Heart left ventricle (tissue), 16 donors: ENCODE results near the gene KCP. TPM values are rescaled to one million over a fixed set of nuclear protein-coding genes. Genes with fewer than 3 reads are reported as not detected.
A peak's percentile ranks its signal among the peaks of the same experiment; 100 is the strongest.

Experiments
- ATAC-seq, 4 donors: fragments of 200-7000 bp; cut with Tn5 transposase; one replicate each; pipeline ENCODE4 v1.9.1; 2020 to 2022; ENCODE audit warnings: moderate library complexity in 4 of 4, mild to moderate bottlenecking in 3 of 4, moderate number of reproducible peaks in 1 of 4
- DNase-seq, 5 donors: peaks; one replicate each; pipeline ENCODE4 v3.0.0-alpha.2; 2020
- H3K27ac ChIP-seq, 12 donors: fragments of 200-600 bp; sonication (generic) in 4 of 12; one replicate each; pipeline versions ENCODE4 v1.5.0 to v1.8.0; 2016 to 2022; ENCODE audit warnings: mild to moderate bottlenecking in 2 of 12
- H3K27me3 ChIP-seq, 9 donors: fragments of 200-600 bp; sonication (generic) in 2 of 9; one replicate each; pipeline versions ENCODE4 v1.5.1 to v1.8.0; 2016 to 2022; ENCODE audit warnings: mild to moderate bottlenecking in 3 of 9
- H3K36me3 ChIP-seq, 9 donors: fragments of 200-600 bp; sonication (generic) in 2 of 9; one replicate each; pipeline versions ENCODE4 v1.5.0 to v1.8.0; 2018 to 2022; ENCODE audit warnings: mild to moderate bottlenecking in 2 of 9
- H3K4me1 ChIP-seq, 12 donors: fragments of 200-600 bp; sonication (generic) in 4 of 12; one replicate each; pipeline versions ENCODE4 v1.5.0 to v1.8.0; 2016 to 2022; ENCODE audit warnings: mild to moderate bottlenecking in 3 of 12
- H3K4me3 ChIP-seq, 12 donors: fragments of 200-600 bp; sonication (generic) in 4 of 12; one replicate each; pipeline versions ENCODE4 v1.5.0 to v1.8.0; 2017 to 2022; ENCODE audit warnings: mild to moderate bottlenecking in 9 of 12, moderate library complexity in 4 of 12
- H3K9me3 ChIP-seq, 12 donors: fragments of 200-600 bp; sonication (generic) in 4 of 12; one replicate each; pipeline versions ENCODE4 v1.5.0 to v1.8.0; 2016 to 2022; ENCODE audit warnings: mild to moderate bottlenecking in 1 of 12
- CTCF ChIP-seq, 12 donors: fragments of 200-600 bp; sonication (generic) in 4 of 12; IDR thresholded peaks; one replicate each; pipeline versions ENCODE4 v1.5.0 to v1.8.0; 2018 to 2022; ENCODE audit warnings: antibody characterized with exemption in 12 of 12, mild to moderate bottlenecking in 5 of 12
- POLR2A ChIP-seq, 2 donors: fragments of 450-650 bp; IDR thresholded peaks; one replicate each; pipeline ENCODE4 v1.6.1; 2017; ENCODE audit warnings: antibody characterized with exemption in 2 of 2, mild to moderate bottlenecking in 2 of 2, moderate library complexity in 2 of 2
- WGBS, 4 donors: extraction: QIAGEN DNeasy Blood & Tissue Kit in 2 of 4; methylation state at CpG; one replicate each; pipeline versions ENCODE4 v1.1.5 to v1.1.7; 2013 to 2018; 5-methylcytosine and 5-hydroxymethylcytosine counted together
- intact Hi-C, 10 donors: fragments of 100-400 bp; cut with DNase I; formaldehyde crosslinking; loops; one replicate each; pipeline versions ENCODE4 v1.11.1 to v1.14.2; 2022
- polyA plus RNA-seq, 2 donors: library from polyadenylated mRNA; stranded (reverse); fragments of 200-250 nt; gene quantifications; one replicate each; pipeline ENCODE4 v1.2.3, GENCODE V29; 2013
- total RNA-seq, 9 donors: library from RNA; depleted of rRNA in 2 of 9; stranded (reverse); fragments of >200 nt in 2 of 9; fragmentation: NEBNext Ultra II Directional in 3 of 9; extraction: Animal tissue kit (Norgen Biotek cat#: 25700) in 3 of 9; gene quantifications; one replicate each; pipeline versions ENCODE4 v1.1.0 to v1.2.4, GENCODE V29; 2016 to 2023
- donor health status: ischemic (EF 13 %, LVEDD 7.1; RV severe dilation, severe dysfunction).
- donor health status: healthy with polysubstance abuse.
- donor health status: DM: no; HTN: yes; CAD: no.
- donor health status: DM: no; HTN: no; CAD: no.
- donor health status: ischemic (EF 25% LVEDD 6.9; RV normal size, moderate dysfunction).
- donor health status: ischemic (EF 25% LVEDD 5.7; RV mildly dilated, moderate dysfunction).
- donor health status: healthy.
- donor health status: DM: yes; HTN: yes; CAD: no.
- donor health status: ischemic (EF 35%, LVEDD 5.7; RV mildly dilated, moderate dysfunction).
- donor health status: nonischemic (EF 11% LVEDD 7.7; RV severe dilation, severe dysfunction).
- donor health status: DM: yes; HTN: yes; CAD: no.
- donor health status: PGD.
- donor health status: ischemic (EF 29% LVEDD 5.4; RV normal size, mild dysfunction).
- donor health status: nonischemic (EF 23%, LVEDD 6.1; RV moderate dilation, normal function).

The KCP gene
- total and polyA plus RNA-seq, 11 donors, result 0.14 to 1.3 (median 0.29) TPM; not detected in 1

GRCh38 chr7:128947854-128948253 is 37.3 kb upstream of the KCP start:
- peaks cover 0 to 56% (median 10%) of the 10 kb centered on the region in 9 donors for H3K36me3 ChIP-seq
- peaks cover 0 to 4% (median 0%) of the 10 kb centered on the region in 9 donors for H3K27me3 ChIP-seq
- 85 to 92% (median 91%) methylated on average over 7 to 9 of the region's 9 CpGs for whole genome bisulfite sequencing, 4 donors
- no peaks in the 10 kb centered on the region for H3K9me3 ChIP-seq
- no peak for TF ChIP-seq POLR2A (IDR thresholded peaks at IDR 0.05)
- TF ChIP-seq CTCF (IDR thresholded peaks at IDR 0.05), result no peak
- intact Hi-C loops, result no loop called here
- no peak overlapping the region for H3K4me3 ChIP-seq
- ATAC-seq (no peak), DNase-seq (no peak)
- H3K4me1 ChIP-seq, result peaks cover 0 to 19% (median 0%) of the 10 kb centered on the region in 12 donors
- H3K27ac ChIP-seq, result no peak overlapping the region

GRCh38 chr7:128946936-128947830 is 36.7 kb upstream of the KCP start:
- H3K4me1 ChIP-seq, result peaks cover 0 to 19% (median 0%) of the 10 kb centered on the region in 12 donors
- H3K27me3 ChIP-seq, result peaks cover 0 to 4% (median 0%) of the 10 kb centered on the region in 9 donors
- H3K36me3 ChIP-seq, result peaks cover 0 to 51% (median 4%) of the 10 kb centered on the region in 9 donors
- intact Hi-C loops, result no loop called here
- no peak for DNase-seq
- H3K9me3 ChIP-seq, result no peaks in the 10 kb centered on the region
- no peak overlapping the region for H3K27ac ChIP-seq
- no peak for TF ChIP-seq POLR2A (IDR thresholded peaks at IDR 0.05)
- peak in 1 of 12 donors; percentile 6 for TF ChIP-seq CTCF (IDR thresholded peaks at IDR 0.05)
- no peak for ATAC-seq
- WGBS, 4 donors, result 71 to 82% (median 80%) methylated on average over 12 to 22 of the region's 22 CpGs
- H3K4me3 ChIP-seq, result no peak overlapping the region

GRCh38 chr7:128945668-128946366 is 35.3 kb upstream of the KCP start:
- Histone ChIP-seq H3K27me3 (peaks cover 0 to 15% (median 0%) of the 10 kb centered on the region in 9 donors), H3K4me1 (peaks cover 0 to 22% (median 0%) of the 10 kb centered on the region in 12 donors), H3K36me3 (peaks cover 0 to 43% (median 0%) of the 10 kb centered on the region in 9 donors), H3K9me3 (no peaks in the 10 kb centered on the region), H3K4me3 (no peak overlapping the region), H3K27ac (no peak overlapping the region)
- WGBS, 4 donors, result 83 to 93% (median 89%) methylated on average over 16 to 21 of the region's 21 CpGs
- ATAC-seq, result no peak
- intact Hi-C loops, result no loop called here
- no peak for DNase-seq
- TF ChIP-seq CTCF (IDR thresholded peaks at IDR 0.05) (no peak), POLR2A (IDR thresholded peaks at IDR 0.05) (no peak)
